SK-N-SH (cell line): ENCODE data around the gene ZMIZ1. TPM values are rescaled to one million over a fixed set of nuclear protein-coding genes. Genes with fewer than 3 reads are reported as not detected.
A peak's percentile ranks its signal among the peaks of the same experiment; 100 is the strongest.

ENCODE experiments used
- CTCF ChIA-PET: fragments of 300-600, 350-600 bp; formaldehyde crosslinking; extraction: SDS; loops from one replicate; lab custom pipeline; 2021; lab: Yijun Ruan, JAX
- POLR2A ChIA-PET: fragments of 350-600 bp; sonication (Branson Sonifier 250); formaldehyde crosslinking; extraction: SDS; loops from one replicate; lab custom pipeline; 2020; ENCODE audit warnings: antibody characterized with exemption, inconsistent platforms; lab: Yijun Ruan, JAX
- DNase-seq: peaks from one replicate; pipeline ENCODE4 v3.0.0; 2012
- H2AFZ ChIP-seq: fragments of 200-600 bp; sonication (generic); 2 replicates; pipeline ENCODE4 v1.8.1; 2016; ENCODE audit warnings: antibody characterized with exemption, mild to moderate bottlenecking, low read depth
- H3F3A ChIP-seq: fragments of 200-600 bp; sonication (generic); replicated peaks from 2 replicates; pipeline ENCODE3; 2016; ENCODE audit warnings: antibody characterized with exemption, mild to moderate bottlenecking; ENCODE audit not compliant: insufficient read depth
- H3K27ac ChIP-seq, 2 experiments: fragments of 200-500 bp in 1 of 2; fragments of 200-600 bp in 1 of 2; sonication (Bioruptor generic) in 1 of 2; sonication (generic), shearing (Covaris generic) in 1 of 2; 2 replicates each; pipeline versions ENCODE4 v1.5.1 to v1.6.1; 2014 to 2016; ENCODE audit warnings: low read depth in 2 of 2, inconsistent platforms in 1 of 2, low read length in 1 of 2, mild to moderate bottlenecking in 1 of 2, mixed read lengths in 1 of 2
- H3K27me3 ChIP-seq: fragments of 200-600 bp; sonication (generic), shearing (Covaris generic); 2 replicates; pipeline ENCODE4 v1.6.1; 2016; ENCODE audit warnings: mixed run types; ENCODE audit not compliant: insufficient read depth
- H3K36me3 ChIP-seq, 2 experiments: fragments of 200-500 bp in 1 of 2; fragments of 200-600 bp in 1 of 2; sonication (Bioruptor generic) in 1 of 2; sonication (generic) in 1 of 2; replicated peaks in 1 of 2; 2 replicates each; pipeline versions ENCODE3 to v1.5.1; 2014 to 2016; ENCODE audit warnings: low read length in 1 of 2, mild to moderate bottlenecking in 1 of 2; ENCODE audit not compliant: insufficient read depth in 2 of 2, control insufficient read depth in 1 of 2
- H3K4me1 ChIP-seq, 2 experiments: fragments of 200-500 bp in 1 of 2; fragments of 200-600 bp in 1 of 2; sonication (Bioruptor generic) in 1 of 2; sonication (generic), shearing (Covaris generic) in 1 of 2; 2 replicates each; pipeline versions ENCODE4 v1.5.1 to v1.6.1; 2014 to 2016; ENCODE audit warnings: low read depth in 1 of 2, low read length in 1 of 2, mixed run types in 1 of 2; ENCODE audit not compliant: insufficient read depth in 2 of 2, control insufficient read depth in 1 of 2
- H3K4me2 ChIP-seq: fragments of 200-600 bp; sonication (generic), shearing (Covaris generic); 2 replicates; pipeline ENCODE4 v1.6.1; 2017; ENCODE audit warnings: mixed run types
- H3K4me3 ChIP-seq, 2 experiments: fragments of 200-500 bp in 1 of 2; fragments of 200-600 bp in 1 of 2; sonication (Bioruptor generic) in 1 of 2; sonication (generic), shearing (Covaris generic) in 1 of 2; 2 replicates each; pipeline versions ENCODE4 v1.5.1 to v1.8.1; 2014 to 2016; ENCODE audit warnings: low read depth in 2 of 2, inconsistent platforms in 1 of 2, low read length in 1 of 2, mild to moderate bottlenecking in 1 of 2, mixed read lengths in 1 of 2, moderate library complexity in 1 of 2
- H3K79me2 ChIP-seq: fragments of 200-600 bp; sonication (generic); 2 replicates; pipeline ENCODE4 v1.8.1; 2017; ENCODE audit warnings: mild to moderate bottlenecking; ENCODE audit not compliant: insufficient read depth
- H3K9ac ChIP-seq: fragments of 200-600 bp; sonication (generic); 2 replicates; pipeline ENCODE4 v1.6.1; 2017; ENCODE audit warnings: mixed run types
- H3K9me2 ChIP-seq: fragments of 200-600 bp; sonication (generic); 2 replicates; pipeline ENCODE4 v1.6.1; 2017; ENCODE audit warnings: mixed run types
- H3K9me3 ChIP-seq: fragments of 200-600 bp; sonication (generic); 2 replicates; pipeline ENCODE4 v1.6.1; 2017; ENCODE audit warnings: mixed run types, mild to moderate bottlenecking, moderate library complexity
- H4K20me1 ChIP-seq: fragments of 200-600 bp; sonication (generic); 2 replicates; pipeline ENCODE4 v1.6.1; 2017; ENCODE audit warnings: mild to moderate bottlenecking, mixed run types; ENCODE audit not compliant: insufficient read depth
- CHD2 ChIP-seq: fragments of 150-350 bp; IDR thresholded peaks from 2 replicates; pipeline ENCODE4 v1.6.1; 2018; ENCODE audit warnings: low read length; ENCODE audit not compliant: partially characterized antibody
- CTCF ChIP-seq: fragments of 200-600 bp; sonication (generic); IDR thresholded peaks from 2 replicates; pipeline ENCODE4 v1.6.1; 2017; ENCODE audit warnings: antibody characterized with exemption, mild to moderate bottlenecking, moderate library complexity
- ELF1 ChIP-seq: IDR thresholded peaks from 2 replicates; pipeline ENCODE4 v1.4.0; 2012
- EP300 ChIP-seq, 2 experiments: IDR thresholded peaks; 2 replicates each; pipeline versions ENCODE4 v1.4.0 to v1.6.1; 2012; ENCODE audit warnings: borderline replicate concordance in 1 of 2, low read depth in 1 of 2, low read length in 1 of 2
- EZH2phosphoT487 ChIP-seq: fragments of 200-600 bp; sonication (generic); IDR thresholded peaks from 2 replicates; pipeline ENCODE4 v1.6.1; 2017; ENCODE audit warnings: low read depth, mixed run types, mild to moderate bottlenecking, antibody characterized with exemption, moderate library complexity, borderline replicate concordance
- FOSL2 ChIP-seq: IDR thresholded peaks from 2 replicates; pipeline ENCODE4 v1.4.0; 2012; ENCODE audit warnings: low read depth, mild to moderate bottlenecking, moderate library complexity, borderline replicate concordance
- FOXM1 ChIP-seq: IDR thresholded peaks from 2 replicates; pipeline ENCODE4 v1.4.0; 2012; ENCODE audit warnings: low read depth, mild to moderate bottlenecking
- GABPA ChIP-seq: IDR thresholded peaks from 2 replicates; pipeline ENCODE4 v1.4.0; 2012; ENCODE audit warnings: low read depth, mild to moderate bottlenecking
- GATA2 ChIP-seq: sonication (generic); formaldehyde crosslinking; IDR thresholded peaks from 2 replicates; pipeline ENCODE4 v1.5.0; 2020; ENCODE audit warnings: mild to moderate bottlenecking, missing genetic modification reagents
- JUND ChIP-seq: IDR thresholded peaks from 2 replicates; pipeline ENCODE4 v1.4.0; 2012
- MAX ChIP-seq: IDR thresholded peaks from 2 replicates; pipeline ENCODE4 v1.4.0; 2012; ENCODE audit warnings: low read depth
- MXI1 ChIP-seq: IDR thresholded peaks from 2 replicates; pipeline ENCODE4 v1.6.1; 2012; ENCODE audit warnings: mild to moderate bottlenecking, low read depth, low read length, improper control_type of control experiment
- NFIC ChIP-seq: IDR thresholded peaks from 2 replicates; pipeline ENCODE4 v1.4.0; 2012; ENCODE audit warnings: borderline replicate concordance
- POLR2AphosphoS5 ChIP-seq: IDR thresholded peaks from 2 replicates; pipeline ENCODE4 v1.6.1; 2012; ENCODE audit warnings: low read depth, low read length
- RCOR1 ChIP-seq: fragments of 150-350 bp; IDR thresholded peaks from 2 replicates; pipeline ENCODE4 v1.6.1; 2017; ENCODE audit warnings: antibody characterized with exemption, low read length
- RFX5 ChIP-seq: IDR thresholded peaks from 2 replicates; pipeline ENCODE4 v1.6.1; 2012; ENCODE audit warnings: mild to moderate bottlenecking, improper control_type of control experiment, low read length
- RXRA ChIP-seq: IDR thresholded peaks from 2 replicates; pipeline ENCODE4 v1.4.0; 2012; ENCODE audit warnings: low read depth, mild to moderate bottlenecking, borderline replicate concordance
- SIN3A ChIP-seq: IDR thresholded peaks from 2 replicates; pipeline ENCODE4 v1.6.1; 2012; ENCODE audit warnings: low read depth, mild to moderate bottlenecking, low read length, moderate library complexity, borderline replicate concordance
- SMC3 ChIP-seq: IDR thresholded peaks from 2 replicates; pipeline ENCODE4 v1.6.1; 2012; ENCODE audit warnings: low read depth, low read length, improper control_type of control experiment
- TAF1 ChIP-seq: IDR thresholded peaks from 2 replicates; pipeline ENCODE4 v1.6.1; 2012; ENCODE audit warnings: low read depth, mild to moderate bottlenecking, low read length, moderate library complexity, borderline replicate concordance
- TCF12 ChIP-seq: IDR thresholded peaks from 2 replicates; pipeline ENCODE4 v1.4.0; 2012
- TEAD4 ChIP-seq: IDR thresholded peaks from 2 replicates; pipeline ENCODE4 v1.4.0; 2012; ENCODE audit warnings: mild to moderate bottlenecking, borderline replicate concordance; ENCODE audit not compliant: insufficient read depth
- USF1 ChIP-seq: IDR thresholded peaks from 2 replicates; pipeline ENCODE4 v1.4.0; 2012; ENCODE audit warnings: low read depth, borderline replicate concordance
- YY1 ChIP-seq: IDR thresholded peaks from 2 replicates; pipeline ENCODE4 v1.4.0; 2012; ENCODE audit warnings: low read depth, mild to moderate bottlenecking
- WGBS: methylation state at CpG from one replicate; pipeline ENCODE4 v1.1.6; 2017; ENCODE audit warnings: low lambda C conversion rate; 5-methylcytosine and 5-hydroxymethylcytosine counted together
- polyA plus RNA-seq, 3 experiments: library from polyadenylated mRNA; depleted of rRNA; stranded (reverse); fragments of >200 nt; gene quantifications; 2 replicates each; pipeline ENCODE4 v1.2.3, GENCODE V29; 2012
- TF ChIP-seq, protein P1 (sequence below): IDR thresholded peaks from 2 replicates; pipeline ENCODE4; 2012
- TF ChIP-seq, protein P2 (sequence below): IDR thresholded peaks from 2 replicates; pipeline ENCODE4 v1.6.1; 2012; ENCODE audit warnings: mild to moderate bottlenecking, low read depth, low read length, moderate library complexity

ZMIZ1 gene
- polyA plus RNA-seq (2012; rRNA removed): 6.6 and 23.5 TPM in 2 replicates
- 13.6 and 23.5 TPM in 2 replicates for polyA plus RNA-seq (2012; cell fraction: cytosol; rRNA removed)
- 39.0 and 44.8 TPM in 2 replicates for polyA plus RNA-seq (2012; cell fraction: nucleus; rRNA removed)

GRCh38 chr10:79068562-79069324 lies at the start of gene ZMIZ1:
TSS of gene ZMIZ1 (plus strand) at chr10:79068966. CDS start at chr10:79201633, 132,667 bp downstream.
- no peaks in the 10 kb centered on the region for H3K9me3 ChIP-seq
- ChIA-PET CTCF (interaction anchor here (0.6 to 14.5 kb wide), 13 partner anchors 9 to 863 kb away, joined by 3 to 129 read pairs (median 4); no protein-coding TSS in a partner anchor), POLR2A (interaction anchor here (1.0 to 1.5 kb wide), 4 partner anchors 38 to 324 kb away, joined by 3 read pairs; no protein-coding TSS in a partner anchor)
- peak within 1 kb of the TSS; percentile 65 for H2AFZ ChIP-seq
- H3K36me3 ChIP-seq: no peaks in the 10 kb centered on the region
- peak within 1 kb of the TSS; percentile 93 to 99 for H3K4me3 ChIP-seq
- H3K9ac ChIP-seq: peak within 1 kb of the TSS; percentile 95
- 1% methylated on average over 38 of the region's 92 CpGs for WGBS
- peaks cover 7% of the 10 kb centered on the region for H3F3A ChIP-seq
- peak; percentile 88 for DNase-seq
- peak within 1 kb of the TSS; percentile 88 to 97 for H3K27ac ChIP-seq
- no peaks in the 10 kb centered on the region for H3K27me3 ChIP-seq
- peaks cover 9 to 43% of the 10 kb centered on the region in 2 experiments for H3K4me1 ChIP-seq
- H3K79me2 ChIP-seq: peaks cover 48% of the 10 kb centered on the region
- H3K9me2 ChIP-seq: no peaks in the 10 kb centered on the region
- peaks cover 35% of the 10 kb centered on the region for H4K20me1 ChIP-seq
- peak within 1 kb of the TSS; percentile 98 for H3K4me2 ChIP-seq
- TF ChIP-seq RFX5 (0 out of 2 replicates have a peak, but pooled peaks have one; percentile 38), SIN3A (peak; percentile 57; the same call in 1 of the 2 replicates), YY1 (peak; percentile 41; the same call in 1 of the 2 replicates), MAX (peak; percentile 38; the same call in 1 of the 2 replicates), SMC3 (peak; percentile 33), EZH2phosphoT487 (no peak), JUND (peak; percentile 56), FOSL2 (peak; percentile 60; the same call in 1 of the 2 replicates), FOXM1 (no peak), RXRA (no peak), NFIC (peak; percentile 33), TEAD4 (no peak), ELF1 (no peak), GABPA (no peak), POLR2AphosphoS5 (peak; percentile 91), TAF1 (peak; percentile 96), CTCF (0 out of 2 replicates have a peak, but pooled peaks have one; percentile 1), MXI1 (peak; percentile 70; the same call in 1 of the 2 replicates), CHD2 (no peak), GATA2 (CRISPR knock-in tag) (no peak), EP300 (IDR thresholded peaks at IDR 0.05; ENCODE audit: borderline replicate concordance in 1 of 2, low read depth in 1 of 2, low read length in 1 of 2) (peak in 1 of 2 experiments; percentile 32; a peak in 1 of 4 replicates), TCF12 (no peak; the same call in 1 of the 2 replicates), RCOR1 (peak; percentile 42; the same call in 1 of the 2 replicates), USF1 (no peak)
- TF ChIP-seq, protein P1, sequence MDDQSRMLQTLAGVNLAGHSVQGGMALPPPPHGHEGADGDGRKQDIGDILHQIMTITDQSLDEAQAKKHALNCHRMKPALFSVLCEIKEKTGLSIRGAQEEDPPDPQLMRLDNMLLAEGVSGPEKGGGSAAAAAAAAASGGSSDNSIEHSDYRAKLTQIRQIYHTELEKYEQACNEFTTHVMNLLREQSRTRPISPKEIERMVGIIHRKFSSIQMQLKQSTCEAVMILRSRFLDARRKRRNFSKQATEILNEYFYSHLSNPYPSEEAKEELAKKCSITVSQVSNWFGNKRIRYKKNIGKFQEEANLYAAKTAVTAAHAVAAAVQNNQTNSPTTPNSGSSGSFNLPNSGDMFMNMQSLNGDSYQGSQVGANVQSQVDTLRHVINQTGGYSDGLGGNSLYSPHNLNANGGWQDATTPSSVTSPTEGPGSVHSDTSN: peak; percentile 53
- TF ChIP-seq, protein P2, sequence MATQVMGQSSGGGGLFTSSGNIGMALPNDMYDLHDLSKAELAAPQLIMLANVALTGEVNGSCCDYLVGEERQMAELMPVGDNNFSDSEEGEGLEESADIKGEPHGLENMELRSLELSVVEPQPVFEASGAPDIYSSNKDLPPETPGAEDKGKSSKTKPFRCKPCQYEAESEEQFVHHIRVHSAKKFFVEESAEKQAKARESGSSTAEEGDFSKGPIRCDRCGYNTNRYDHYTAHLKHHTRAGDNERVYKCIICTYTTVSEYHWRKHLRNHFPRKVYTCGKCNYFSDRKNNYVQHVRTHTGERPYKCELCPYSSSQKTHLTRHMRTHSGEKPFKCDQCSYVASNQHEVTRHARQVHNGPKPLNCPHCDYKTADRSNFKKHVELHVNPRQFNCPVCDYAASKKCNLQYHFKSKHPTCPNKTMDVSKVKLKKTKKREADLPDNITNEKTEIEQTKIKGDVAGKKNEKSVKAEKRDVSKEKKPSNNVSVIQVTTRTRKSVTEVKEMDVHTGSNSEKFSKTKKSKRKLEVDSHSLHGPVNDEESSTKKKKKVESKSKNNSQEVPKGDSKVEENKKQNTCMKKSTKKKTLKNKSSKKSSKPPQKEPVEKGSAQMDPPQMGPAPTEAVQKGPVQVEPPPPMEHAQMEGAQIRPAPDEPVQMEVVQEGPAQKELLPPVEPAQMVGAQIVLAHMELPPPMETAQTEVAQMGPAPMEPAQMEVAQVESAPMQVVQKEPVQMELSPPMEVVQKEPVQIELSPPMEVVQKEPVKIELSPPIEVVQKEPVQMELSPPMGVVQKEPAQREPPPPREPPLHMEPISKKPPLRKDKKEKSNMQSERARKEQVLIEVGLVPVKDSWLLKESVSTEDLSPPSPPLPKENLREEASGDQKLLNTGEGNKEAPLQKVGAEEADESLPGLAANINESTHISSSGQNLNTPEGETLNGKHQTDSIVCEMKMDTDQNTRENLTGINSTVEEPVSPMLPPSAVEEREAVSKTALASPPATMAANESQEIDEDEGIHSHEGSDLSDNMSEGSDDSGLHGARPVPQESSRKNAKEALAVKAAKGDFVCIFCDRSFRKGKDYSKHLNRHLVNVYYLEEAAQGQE: peak; percentile 69
